ENCODE data around the gene PSME1. TPM values are rescaled to one million over a fixed set of nuclear protein-coding genes. Genes with fewer than 3 reads are reported as not detected.

PSME1 gene
- total and polyA plus RNA-seq, 10 of the 15 experiments (the other 5 are each of a cell fraction or from before 2014, with no cell fraction given), result 250 to 1,378 (median 412) TPM

DNA sequence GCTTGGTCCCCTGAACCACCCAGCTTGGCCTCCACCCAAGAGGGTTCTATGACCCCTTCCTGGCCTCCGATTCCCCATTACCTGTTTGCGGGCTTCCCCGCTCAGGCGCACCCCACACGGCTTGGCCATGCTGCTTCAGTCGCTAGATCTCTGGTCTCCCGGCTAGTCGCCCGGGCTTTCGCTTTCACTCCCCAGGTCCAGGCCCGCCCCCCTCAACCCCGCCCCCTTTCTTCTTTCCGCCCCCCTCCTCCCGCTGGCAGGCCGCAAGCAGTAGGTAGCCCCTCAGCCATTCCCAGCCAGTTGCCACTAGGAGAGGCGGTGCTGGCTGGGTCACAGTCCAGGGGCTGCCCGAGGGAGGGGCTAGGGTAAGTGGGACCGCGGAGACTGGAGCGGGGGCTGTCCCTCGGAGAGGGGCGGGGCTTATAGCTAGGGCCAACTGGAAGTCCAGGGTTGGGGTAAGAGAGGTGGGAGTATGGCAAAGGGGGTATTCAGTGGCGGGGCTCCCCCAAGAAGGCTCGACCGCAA, 10.5 kb downstream of the PSME1 start, which contains the start of gene PSME2 (continued):
- TF ChIP-seq, protein P1, sequence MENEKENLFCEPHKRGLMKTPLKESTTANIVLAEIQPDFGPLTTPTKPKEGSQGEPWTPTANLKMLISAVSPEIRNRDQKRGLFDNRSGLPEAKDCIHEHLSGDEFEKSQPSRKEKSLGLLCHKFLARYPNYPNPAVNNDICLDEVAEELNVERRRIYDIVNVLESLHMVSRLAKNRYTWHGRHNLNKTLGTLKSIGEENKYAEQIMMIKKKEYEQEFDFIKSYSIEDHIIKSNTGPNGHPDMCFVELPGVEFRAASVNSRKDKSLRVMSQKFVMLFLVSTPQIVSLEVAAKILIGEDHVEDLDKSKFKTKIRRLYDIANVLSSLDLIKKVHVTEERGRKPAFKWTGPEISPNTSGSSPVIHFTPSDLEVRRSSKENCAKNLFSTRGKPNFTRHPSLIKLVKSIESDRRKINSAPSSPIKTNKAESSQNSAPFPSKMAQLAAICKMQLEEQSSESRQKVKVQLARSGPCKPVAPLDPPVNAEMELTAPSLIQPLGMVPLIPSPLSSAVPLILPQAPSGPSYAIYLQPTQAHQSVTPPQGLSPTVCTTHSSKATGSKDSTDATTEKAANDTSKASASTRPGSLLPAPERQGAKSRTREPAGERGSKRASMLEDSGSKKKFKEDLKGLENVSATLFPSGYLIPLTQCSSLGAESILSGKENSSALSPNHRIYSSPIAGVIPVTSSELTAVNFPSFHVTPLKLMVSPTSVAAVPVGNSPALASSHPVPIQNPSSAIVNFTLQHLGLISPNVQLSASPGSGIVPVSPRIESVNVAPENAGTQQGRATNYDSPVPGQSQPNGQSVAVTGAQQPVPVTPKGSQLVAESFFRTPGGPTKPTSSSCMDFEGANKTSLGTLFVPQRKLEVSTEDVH (IDR thresholded peaks at IDR 0.05; ENCODE audit: low read depth, partially characterized antibody), result no peak
- TF ChIP-seq PML (IDR thresholded peaks at IDR 0.05; ENCODE audit: low read length), result no peak
- TF ChIP-seq, protein P2, sequence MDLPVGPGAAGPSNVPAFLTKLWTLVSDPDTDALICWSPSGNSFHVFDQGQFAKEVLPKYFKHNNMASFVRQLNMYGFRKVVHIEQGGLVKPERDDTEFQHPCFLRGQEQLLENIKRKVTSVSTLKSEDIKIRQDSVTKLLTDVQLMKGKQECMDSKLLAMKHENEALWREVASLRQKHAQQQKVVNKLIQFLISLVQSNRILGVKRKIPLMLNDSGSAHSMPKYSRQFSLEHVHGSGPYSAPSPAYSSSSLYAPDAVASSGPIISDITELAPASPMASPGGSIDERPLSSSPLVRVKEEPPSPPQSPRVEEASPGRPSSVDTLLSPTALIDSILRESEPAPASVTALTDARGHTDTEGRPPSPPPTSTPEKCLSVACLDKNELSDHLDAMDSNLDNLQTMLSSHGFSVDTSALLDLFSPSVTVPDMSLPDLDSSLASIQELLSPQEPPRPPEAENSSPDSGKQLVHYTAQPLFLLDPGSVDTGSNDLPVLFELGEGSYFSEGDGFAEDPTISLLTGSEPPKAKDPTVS (IDR thresholded peaks at IDR 0.05; ENCODE audit: low read depth, low read length), result no peak
- TF ChIP-seq SP1 (IDR thresholded peaks at IDR 0.05; ENCODE audit: low read depth, low read length), result peak; percentile 42
- no peak for TF ChIP-seq RELA (IDR thresholded peaks at IDR 0.05; ENCODE audit: borderline replicate concordance, partially characterized antibody)
- TF ChIP-seq, protein P3, sequence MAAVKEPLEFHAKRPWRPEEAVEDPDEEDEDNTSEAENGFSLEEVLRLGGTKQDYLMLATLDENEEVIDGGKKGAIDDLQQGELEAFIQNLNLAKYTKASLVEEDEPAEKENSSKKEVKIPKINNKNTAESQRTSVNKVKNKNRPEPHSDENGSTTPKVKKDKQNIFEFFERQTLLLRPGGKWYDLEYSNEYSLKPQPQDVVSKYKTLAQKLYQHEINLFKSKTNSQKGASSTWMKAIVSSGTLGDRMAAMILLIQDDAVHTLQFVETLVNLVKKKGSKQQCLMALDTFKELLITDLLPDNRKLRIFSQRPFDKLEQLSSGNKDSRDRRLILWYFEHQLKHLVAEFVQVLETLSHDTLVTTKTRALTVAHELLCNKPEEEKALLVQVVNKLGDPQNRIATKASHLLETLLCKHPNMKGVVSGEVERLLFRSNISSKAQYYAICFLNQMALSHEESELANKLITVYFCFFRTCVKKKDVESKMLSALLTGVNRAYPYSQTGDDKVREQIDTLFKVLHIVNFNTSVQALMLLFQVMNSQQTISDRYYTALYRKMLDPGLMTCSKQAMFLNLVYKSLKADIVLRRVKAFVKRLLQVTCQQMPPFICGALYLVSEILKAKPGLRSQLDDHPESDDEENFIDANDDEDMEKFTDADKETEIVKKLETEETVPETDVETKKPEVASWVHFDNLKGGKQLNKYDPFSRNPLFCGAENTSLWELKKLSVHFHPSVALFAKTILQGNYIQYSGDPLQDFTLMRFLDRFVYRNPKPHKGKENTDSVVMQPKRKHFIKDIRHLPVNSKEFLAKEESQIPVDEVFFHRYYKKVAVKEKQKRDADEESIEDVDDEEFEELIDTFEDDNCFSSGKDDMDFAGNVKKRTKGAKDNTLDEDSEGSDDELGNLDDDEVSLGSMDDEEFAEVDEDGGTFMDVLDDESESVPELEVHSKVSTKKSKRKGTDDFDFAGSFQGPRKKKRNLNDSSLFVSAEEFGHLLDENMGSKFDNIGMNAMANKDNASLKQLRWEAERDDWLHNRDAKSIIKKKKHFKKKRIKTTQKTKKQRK (IDR thresholded peaks at IDR 0.05; ENCODE audit: low read depth, low read length), result no peak
- no peak for TF ChIP-seq RFX5 (IDR thresholded peaks at IDR 0.05; ENCODE audit: low read depth, low read length)
- TF ChIP-seq, protein P4, sequence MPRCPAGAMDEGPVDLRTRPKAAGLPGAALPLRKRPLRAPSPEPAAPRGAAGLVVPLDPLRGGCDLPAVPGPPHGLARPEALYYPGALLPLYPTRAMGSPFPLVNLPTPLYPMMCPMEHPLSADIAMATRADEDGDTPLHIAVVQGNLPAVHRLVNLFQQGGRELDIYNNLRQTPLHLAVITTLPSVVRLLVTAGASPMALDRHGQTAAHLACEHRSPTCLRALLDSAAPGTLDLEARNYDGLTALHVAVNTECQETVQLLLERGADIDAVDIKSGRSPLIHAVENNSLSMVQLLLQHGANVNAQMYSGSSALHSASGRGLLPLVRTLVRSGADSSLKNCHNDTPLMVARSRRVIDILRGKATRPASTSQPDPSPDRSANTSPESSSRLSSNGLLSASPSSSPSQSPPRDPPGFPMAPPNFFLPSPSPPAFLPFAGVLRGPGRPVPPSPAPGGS (IDR thresholded peaks at IDR 0.05; ENCODE audit: borderline replicate concordance, insufficient read depth, low read depth, low read length, poor library complexity, severe bottlenecking), result no peak
- peak; percentile 55; the same call in 1 of the 2 replicates for TF ChIP-seq NFYB (IDR thresholded peaks at IDR 0.05; ENCODE audit: insufficient read depth, low read depth, low read length)
- TF ChIP-seq, protein P5, sequence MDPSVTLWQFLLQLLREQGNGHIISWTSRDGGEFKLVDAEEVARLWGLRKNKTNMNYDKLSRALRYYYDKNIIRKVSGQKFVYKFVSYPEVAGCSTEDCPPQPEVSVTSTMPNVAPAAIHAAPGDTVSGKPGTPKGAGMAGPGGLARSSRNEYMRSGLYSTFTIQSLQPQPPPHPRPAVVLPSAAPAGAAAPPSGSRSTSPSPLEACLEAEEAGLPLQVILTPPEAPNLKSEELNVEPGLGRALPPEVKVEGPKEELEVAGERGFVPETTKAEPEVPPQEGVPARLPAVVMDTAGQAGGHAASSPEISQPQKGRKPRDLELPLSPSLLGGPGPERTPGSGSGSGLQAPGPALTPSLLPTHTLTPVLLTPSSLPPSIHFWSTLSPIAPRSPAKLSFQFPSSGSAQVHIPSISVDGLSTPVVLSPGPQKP (IDR thresholded peaks at IDR 0.05; ENCODE audit: low read depth, low read length), result no peak
- TF ChIP-seq PAX8 (IDR thresholded peaks at IDR 0.05), result no peak
- TF ChIP-seq PAX5 (IDR thresholded peaks at IDR 0.05; ENCODE audit: borderline replicate concordance, low read depth, low read length), result 0 out of 2 replicates have a peak, but pooled peaks have one; percentile 38
- TF ChIP-seq TCF7 (IDR thresholded peaks at IDR 0.05; ENCODE audit: borderline replicate concordance), result no peak
- TF ChIP-seq, protein P6, sequence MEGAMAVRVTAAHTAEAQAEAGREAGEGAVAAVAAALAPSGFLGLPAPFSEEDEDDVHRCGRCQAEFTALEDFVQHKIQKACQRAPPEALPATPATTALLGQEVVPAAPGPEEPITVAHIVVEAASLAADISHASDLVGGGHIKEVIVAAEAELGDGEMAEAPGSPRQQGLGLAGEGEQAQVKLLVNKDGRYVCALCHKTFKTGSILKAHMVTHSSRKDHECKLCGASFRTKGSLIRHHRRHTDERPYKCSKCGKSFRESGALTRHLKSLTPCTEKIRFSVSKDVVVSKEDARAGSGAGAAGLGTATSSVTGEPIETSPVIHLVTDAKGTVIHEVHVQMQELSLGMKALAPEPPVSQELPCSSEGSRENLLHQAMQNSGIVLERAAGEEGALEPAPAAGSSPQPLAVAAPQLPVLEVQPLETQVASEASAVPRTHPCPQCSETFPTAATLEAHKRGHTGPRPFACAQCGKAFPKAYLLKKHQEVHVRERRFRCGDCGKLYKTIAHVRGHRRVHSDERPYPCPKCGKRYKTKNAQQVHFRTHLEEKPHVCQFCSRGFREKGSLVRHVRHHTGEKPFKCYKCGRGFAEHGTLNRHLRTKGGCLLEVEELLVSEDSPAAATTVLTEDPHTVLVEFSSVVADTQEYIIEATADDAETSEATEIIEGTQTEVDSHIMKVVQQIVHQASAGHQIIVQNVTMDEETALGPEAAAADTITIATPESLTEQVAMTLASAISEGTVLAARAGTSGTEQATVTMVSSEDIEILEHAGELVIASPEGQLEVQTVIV (IDR thresholded peaks at IDR 0.05; ENCODE audit: borderline replicate concordance, partially characterized antibody), result no peak
- TF ChIP-seq BHLHE40 (IDR thresholded peaks at IDR 0.05; ENCODE audit: borderline replicate concordance in 1 of 2, low read depth in 2 of 2, low read length in 1 of 2), result peak in 1 of 2 experiments; percentile 31; a peak in 1 of 4 replicates
- no peak for TF ChIP-seq SREBF2 (IDR thresholded peaks at IDR 0.05; ENCODE audit: low read length)
- TF ChIP-seq ESRRA (IDR thresholded peaks at IDR 0.05; ENCODE audit: low read length), result no peak
